WTC11 (cell line): Measurements from ENCODE around the gene LSM6. TPM values are rescaled to one million over a fixed set of nuclear protein-coding genes. Genes with fewer than 3 reads are reported as not detected.
A peak's percentile ranks its signal among the peaks of the same experiment; 100 is the strongest.

Experiments used
- ATAC-seq: fragments of 200-7000 bp; cut with Tn5 transposase; 2 replicates; pipeline ENCODE4 v1.10.0; 2021; ENCODE audit warnings: mild to moderate bottlenecking, moderate library complexity
- CTCF ChIA-PET: fragments of 300-600 bp; sonication (Branson Sonifier 250); formaldehyde crosslinking; loops from one replicate; lab custom pipeline; 2021; ENCODE audit warnings: antibody characterized with exemption; lab: Charles Lee
- POLR2A ChIA-PET: fragments of 350-600 bp; sonication (Branson Sonifier 250); formaldehyde crosslinking; loops from one replicate; lab custom pipeline; 2021; ENCODE audit warnings: antibody characterized with exemption; lab: Charles Lee
- DNase-seq: peaks from one replicate; pipeline ENCODE4 v3.0.0; 2021; ENCODE audit warnings: low spot score
- H3K27ac Mint-ChIP-seq: 2 replicates; pipeline ENCODE4 v1.8.0; 2021; ENCODE audit warnings: mixed read lengths
- H3K27me3 Mint-ChIP-seq: 2 replicates; pipeline ENCODE4 v1.8.0; 2021; ENCODE audit warnings: low read depth, mild to moderate bottlenecking, moderate library complexity, mixed read lengths
- H3K36me3 Mint-ChIP-seq: 2 replicates; pipeline ENCODE4 v1.8.0; 2021; ENCODE audit warnings: mixed read lengths
- H3K4me1 Mint-ChIP-seq: 2 replicates; pipeline ENCODE4 v1.8.0; 2022; ENCODE audit warnings: mixed read lengths
- H3K4me3 Mint-ChIP-seq: 2 replicates; pipeline ENCODE4 v1.8.0; 2021; ENCODE audit warnings: mild to moderate bottlenecking, moderate library complexity, mixed read lengths
- H3K9me3 Mint-ChIP-seq: 2 replicates; pipeline ENCODE4 v1.8.0; 2021; ENCODE audit warnings: mixed read lengths
- AR ChIP-seq: fragments of 250-450 bp; sonication (Bioruptor Pico); IDR thresholded peaks from 2 replicates; pipeline ENCODE4 v1.9.0; 2021; ENCODE audit warnings: mild to moderate bottlenecking
- CBFB ChIP-seq: sonication (generic); formaldehyde crosslinking; IDR thresholded peaks from 2 replicates; pipeline ENCODE4 v1.8.1; 2022; ENCODE audit warnings: mild to moderate bottlenecking, low read depth, missing genetic modification reagents
- CREB1 ChIP-seq: sonication (generic); formaldehyde crosslinking; IDR thresholded peaks from 2 replicates; pipeline ENCODE4 v1.8.0; 2023; ENCODE audit warnings: mild to moderate bottlenecking, missing genetic modification reagents
- E2F1 ChIP-seq: sonication (generic); formaldehyde crosslinking; IDR thresholded peaks from 2 replicates; pipeline ENCODE4 v1.8.0; 2022; ENCODE audit warnings: mild to moderate bottlenecking, missing genetic modification reagents
- ESRRA ChIP-seq: sonication (generic); formaldehyde crosslinking; IDR thresholded peaks from 2 replicates; pipeline ENCODE4 v1.8.1; 2022; ENCODE audit warnings: mild to moderate bottlenecking, missing genetic modification reagents, borderline replicate concordance
- FOXP1 ChIP-seq: sonication (generic); formaldehyde crosslinking; IDR thresholded peaks from 2 replicates; pipeline ENCODE4 v1.8.0; 2022; ENCODE audit warnings: missing genetic modification reagents, mild to moderate bottlenecking, moderate library complexity, borderline replicate concordance
- IRF1 ChIP-seq: sonication (generic); formaldehyde crosslinking; IDR thresholded peaks from 2 replicates; pipeline ENCODE4 v1.8.0; 2023; ENCODE audit warnings: missing genetic modification reagents
- NR3C1 ChIP-seq: sonication (generic); formaldehyde crosslinking; conservative IDR thresholded peaks from 2 replicates; pipeline ENCODE4 v1.8.1; 2023; ENCODE audit warnings: low read depth, mild to moderate bottlenecking, missing genetic modification reagents
- RELA ChIP-seq: sonication (generic); formaldehyde crosslinking; IDR thresholded peaks from 2 replicates; pipeline ENCODE4 v1.8.1; 2022; ENCODE audit warnings: missing genetic modification reagents, mild to moderate bottlenecking, borderline replicate concordance
- SMAD3 ChIP-seq: sonication (generic); formaldehyde crosslinking; IDR thresholded peaks from 2 replicates; pipeline ENCODE4 v1.8.0; 2022; ENCODE audit warnings: missing genetic modification reagents, mild to moderate bottlenecking, borderline replicate concordance
- SMAD4 ChIP-seq: sonication (generic); formaldehyde crosslinking; IDR thresholded peaks from 2 replicates; pipeline ENCODE4 v1.8.0; 2022; ENCODE audit warnings: mild to moderate bottlenecking, missing genetic modification reagents
- TEAD4 ChIP-seq: sonication (generic); formaldehyde crosslinking; IDR thresholded peaks from 2 replicates; pipeline ENCODE4 v1.8.0; 2022; ENCODE audit warnings: mild to moderate bottlenecking, missing genetic modification reagents
- ZNF121 ChIP-seq: sonication (generic); formaldehyde crosslinking; IDR thresholded peaks from 2 replicates; pipeline ENCODE4 v1.8.0; 2023; ENCODE audit warnings: missing genetic modification reagents
- total RNA-seq: library from RNA; stranded (reverse); gene quantifications from 3 replicates; pipeline ENCODE4 v1.2.3, GENCODE V29; 2021

LSM6 gene
- total RNA-seq, 1 experiment from 2014 or later, result 58.2 TPM

GRCh38 chr4:146186596-146186995, 11.1 kb downstream of the LSM6 start (continued):
- TF ChIP-seq IRF1 (CRISPR knock-in tag), result no peak
- TF ChIP-seq SMAD4 (CRISPR knock-in tag), result no peak
- no peak for TF ChIP-seq ESRRA (CRISPR knock-in tag)

GRCh38 chr4:146190456-146190855, 14.9 kb downstream of the LSM6 start:
- POLR2A ChIA-PET, result no interaction called here

GRCh38 chr4:146191766-146192458, 16.4 kb downstream of the LSM6 start:
- Mint-ChIP-seq H3K9me3 (no peaks in the 10 kb centered on the region), H3K27me3 (no peaks in the 10 kb centered on the region), H3K4me1 (no peaks in the 10 kb centered on the region), H3K27ac (no peak overlapping the region), H3K36me3 (peaks cover 29% of the 10 kb centered on the region), H3K4me3 (no peak overlapping the region)
- TF ChIP-seq TEAD4 (no peak), AR (no peak), RELA (CRISPR knock-in tag) (no peak), CREB1 (CRISPR knock-in tag) (no peak), FOXP1 (CRISPR knock-in tag) (no peak)
- ATAC-seq (0 out of 2 replicates have a peak, but pooled peaks have one; percentile 20), DNase-seq (no peak)
- ChIA-PET CTCF (no interaction called here), POLR2A (no interaction called here)

More at GRCh38 chr4:146190456-146190855, 14.9 kb downstream of the LSM6 start:
- ATAC-seq (no peak), DNase-seq (no peak)
- Mint-ChIP-seq H3K36me3 (peaks cover 31% of the 10 kb centered on the region), H3K9me3 (no peaks in the 10 kb centered on the region), H3K27me3 (no peaks in the 10 kb centered on the region), H3K4me3 (no peak overlapping the region), H3K4me1 (no peaks in the 10 kb centered on the region), H3K27ac (no peak overlapping the region)
- CTCF ChIA-PET, result interaction anchor here (0.6 kb wide), 1 partner anchor 1588 kb away, joined by 3 read pairs; no protein-coding TSS in a partner anchor
- TF ChIP-seq SMAD4 (CRISPR knock-in tag) (no peak), CBFB (CRISPR knock-in tag) (no peak)

- no peak for DNase-seq
- H3K27me3 Mint-ChIP-seq, result peaks cover 3% of the 10 kb centered on the region; the same call in 1 of the 2 replicates
- no peak for ATAC-seq
- TF ChIP-seq NR3C1 (CRISPR knock-in tag) (no peak), ZNF121 (CRISPR knock-in tag) (no peak), SMAD3 (CRISPR knock-in tag) (no peak), E2F1 (CRISPR knock-in tag) (no peak)
- H3K9me3 Mint-ChIP-seq, result no peaks in the 10 kb centered on the region
- H3K36me3 Mint-ChIP-seq, result peaks cover 19% of the 10 kb centered on the region
- CTCF ChIA-PET, result no interaction called here
- POLR2A ChIA-PET, result no interaction called here
- H3K27ac Mint-ChIP-seq, result no peak overlapping the region
- no peaks in the 10 kb centered on the region for H3K4me1 Mint-ChIP-seq
- no peak overlapping the region for H3K4me3 Mint-ChIP-seq
Measured at GRCh38 chr4:146193628-146194027, 18.1 kb downstream of the LSM6 start.
